Fibroblast of skin of abdomen (primary cell): ENCODE results near the gene NDUFAF4.
"Not testable (repeated sequence)": the region's sequence is repeated elsewhere in the genome, so short reads cannot be mapped to it uniquely, and the experiment has no call there.

Source experiments
- DNase-seq: peaks from one replicate; pipeline ENCODE4 v3.0.0-alpha.2; 2013

Gene NDUFAF4

DNA sequence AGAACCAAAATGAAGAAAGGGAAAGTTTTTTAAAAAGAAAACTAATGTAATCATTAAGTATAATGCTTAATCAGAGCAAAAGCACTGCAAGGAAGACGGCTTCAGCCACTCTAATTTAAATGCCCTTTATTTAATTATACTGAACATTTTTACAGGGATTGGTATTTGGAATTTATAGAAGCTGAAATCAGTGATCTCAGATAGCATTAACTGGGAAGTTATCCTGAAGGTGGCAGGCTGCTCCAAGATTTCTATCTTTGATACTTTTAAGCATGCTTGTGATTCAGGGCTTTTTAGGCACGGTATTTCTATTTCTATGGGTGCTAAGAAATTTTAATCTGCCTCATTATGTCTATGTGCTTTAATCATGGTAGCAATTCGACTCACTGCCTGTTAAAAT lies 1.3 kb upstream of the NDUFAF4 start:
- DNase-seq, result peak; percentile 48

DNA sequence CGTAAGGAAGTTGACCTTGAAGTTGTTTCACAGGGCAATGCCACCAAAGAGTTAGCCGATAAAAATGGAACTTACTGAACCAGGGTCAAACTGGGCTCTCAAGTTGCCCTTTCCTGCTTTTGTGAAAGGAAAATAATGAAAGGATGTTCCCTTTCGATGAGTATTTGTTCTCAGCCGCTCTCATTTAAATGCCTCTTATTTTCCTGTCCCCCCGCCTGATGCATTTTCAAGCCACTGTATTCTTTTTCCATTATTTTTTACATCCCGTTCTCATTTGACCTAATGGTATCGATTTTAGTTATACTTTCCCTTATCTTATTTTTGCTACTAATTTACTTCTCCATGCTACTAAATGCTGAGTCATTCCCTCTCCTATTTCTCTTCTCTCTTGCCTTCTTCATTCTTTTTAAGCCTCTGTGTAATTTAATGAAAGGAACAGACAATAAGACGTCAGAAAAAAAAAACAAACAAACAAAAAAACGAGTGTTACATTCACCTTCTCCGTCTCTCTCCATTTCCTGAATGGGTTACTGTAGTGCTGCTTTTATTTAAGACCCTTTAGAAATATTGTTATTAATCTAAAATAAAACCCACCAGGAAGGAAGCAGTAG lies 655 bp upstream of the NDUFAF4 start:
- DNase-seq, result peak; percentile 10

DNA sequence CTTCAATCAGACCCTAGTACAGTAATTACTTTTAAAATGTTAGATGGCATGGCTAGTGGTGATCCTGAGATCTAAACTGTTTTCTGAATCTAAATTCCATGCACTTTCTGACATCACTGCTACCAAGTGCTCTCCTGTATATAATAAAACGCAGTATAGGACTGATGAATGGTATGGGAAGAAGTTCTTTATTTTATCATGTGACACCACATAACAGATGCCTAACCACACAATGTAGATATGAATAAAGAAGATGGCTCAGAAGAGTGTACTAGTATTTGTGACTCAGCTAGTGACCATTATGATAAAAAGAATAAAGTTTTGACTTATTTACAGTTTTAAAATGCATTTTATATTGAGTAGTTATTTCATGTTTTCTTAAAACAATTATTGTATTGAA lies 8.5 kb downstream of the NDUFAF4 start:
- DNase-seq, result no peak

DNA sequence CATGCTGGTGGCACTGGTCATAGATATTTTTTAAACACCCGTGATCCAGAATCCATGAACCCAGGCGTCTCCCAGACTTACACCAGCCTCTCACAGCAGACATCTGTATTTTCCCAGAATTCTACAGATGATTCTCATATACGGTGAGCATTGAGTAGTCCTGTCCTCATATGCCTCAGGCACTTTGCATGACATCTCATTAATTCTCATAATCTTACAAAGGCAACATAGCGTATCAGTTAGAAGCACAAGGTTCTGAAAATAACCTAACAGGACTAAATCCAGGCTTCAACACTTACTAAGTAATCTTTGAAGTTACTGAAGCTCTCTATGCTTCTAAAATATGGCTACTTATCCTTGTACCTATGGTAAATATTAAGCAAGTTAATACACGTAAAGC lies 8.9 kb downstream of the NDUFAF4 start:
- DNase-seq, result no peak

DNA sequence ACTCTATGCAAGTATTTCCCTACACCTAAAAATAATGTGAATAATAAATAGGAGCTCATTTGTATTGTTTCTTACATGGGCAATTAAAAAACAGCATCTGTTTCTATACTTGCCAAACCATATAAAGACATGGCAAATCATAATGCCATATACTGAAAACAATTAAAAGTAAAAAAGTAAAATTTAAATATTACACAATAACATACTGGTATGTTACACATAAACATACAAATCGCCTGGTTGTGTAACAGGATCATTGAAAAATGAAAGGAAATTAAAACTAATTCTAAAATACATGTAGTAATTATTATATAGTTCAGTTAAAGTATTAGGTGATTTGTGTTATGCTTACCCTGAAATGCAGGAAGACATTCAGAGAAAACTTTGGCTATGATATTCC lies 11.2 kb downstream of the NDUFAF4 start:
- DNase-seq, result no peak

DNA sequence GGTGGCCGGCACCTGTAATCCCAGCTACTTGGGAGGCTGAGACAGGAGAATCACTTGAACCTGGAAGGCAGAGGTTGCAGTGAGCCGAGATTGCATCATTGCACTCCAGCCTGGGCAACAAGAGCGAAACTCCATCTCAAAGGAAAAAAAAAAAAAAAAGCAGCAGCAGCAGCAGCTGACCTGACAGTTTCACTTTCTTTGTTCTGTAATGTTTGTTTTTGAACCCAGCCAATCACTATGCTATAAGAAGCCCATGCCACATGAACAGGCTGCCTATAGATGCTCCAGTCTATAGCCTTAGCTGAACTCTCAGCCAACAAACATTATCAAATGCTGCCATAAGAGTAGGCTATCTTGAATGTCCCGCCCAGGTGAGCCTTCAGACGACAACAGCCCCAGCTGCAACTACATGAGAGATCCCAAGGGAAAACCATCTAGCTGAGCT lies 12.5 kb downstream of the NDUFAF4 start:
- DNase-seq, result not testable (repeated sequence)

DNA sequence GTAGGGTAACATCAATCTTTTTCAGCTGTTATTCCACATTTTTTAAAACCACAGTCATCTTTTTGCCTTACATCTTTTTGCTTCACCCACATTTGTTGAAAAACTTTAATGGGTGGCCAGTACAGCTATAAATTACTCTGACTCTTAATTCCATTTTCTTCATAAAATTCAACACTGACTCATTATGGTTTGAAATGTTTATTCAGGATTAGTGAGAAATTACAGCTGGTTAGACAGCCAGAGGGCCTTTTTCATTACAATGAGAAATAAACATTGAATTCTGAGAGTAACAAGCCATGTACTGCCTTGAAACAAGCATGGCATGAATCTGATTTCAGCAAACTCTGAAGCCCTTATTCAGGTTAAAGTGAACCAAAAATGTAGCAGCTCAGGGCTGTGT lies 19.5 kb downstream of the NDUFAF4 start:
- DNase-seq, result peak; percentile 51

DNA sequence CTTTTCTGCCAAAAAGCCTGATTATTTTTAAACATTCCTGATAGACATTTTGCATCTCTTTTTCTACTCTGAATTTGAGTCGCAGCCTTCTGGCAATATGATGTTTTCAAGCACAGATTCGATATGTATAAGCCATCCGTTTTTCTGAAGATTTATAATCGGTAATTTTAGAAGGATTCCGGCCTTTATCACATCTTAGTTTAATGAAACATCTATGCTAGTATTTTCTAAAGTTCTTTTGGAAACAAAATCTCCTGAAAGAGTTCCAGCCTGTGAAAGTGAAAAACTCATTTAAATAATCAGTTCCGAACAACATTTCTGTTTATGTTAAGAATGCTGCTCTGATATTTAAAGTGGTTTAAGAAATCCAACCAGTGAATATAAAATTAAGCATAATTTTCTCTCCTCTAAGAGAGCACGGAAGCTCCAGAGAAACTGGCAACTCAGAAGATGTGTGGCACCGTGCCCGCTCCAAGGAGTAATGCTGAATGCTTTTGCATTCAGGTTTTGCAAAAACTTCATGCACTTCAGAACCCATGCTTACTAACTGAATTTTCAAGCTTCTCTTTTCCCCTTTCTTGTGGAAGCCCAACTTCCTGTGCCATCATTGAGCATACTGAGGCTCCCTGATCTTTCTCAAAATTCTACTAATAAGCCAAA lies 20.7 kb downstream of the NDUFAF4 start:
- DNase-seq, result no peak

DNA sequence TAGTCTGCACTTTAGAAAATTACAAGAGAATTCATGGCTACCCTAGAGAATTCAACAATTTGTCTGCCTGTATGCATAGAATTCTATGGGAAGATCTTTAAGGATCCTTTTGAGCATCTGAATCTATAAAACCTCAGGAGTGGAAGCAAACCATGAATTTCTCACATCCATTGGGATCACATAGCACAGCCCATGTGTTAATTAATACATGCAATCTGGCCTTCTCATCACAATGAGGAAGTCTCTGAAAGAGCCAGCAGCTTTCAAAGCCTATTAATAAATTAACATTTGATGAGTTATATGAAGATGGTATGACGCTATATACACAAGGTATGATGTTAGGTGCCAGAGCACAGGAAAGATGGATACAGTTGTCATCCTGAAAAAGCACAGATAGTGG lies 24.7 kb downstream of the NDUFAF4 start:
- DNase-seq, result no peak

DNA sequence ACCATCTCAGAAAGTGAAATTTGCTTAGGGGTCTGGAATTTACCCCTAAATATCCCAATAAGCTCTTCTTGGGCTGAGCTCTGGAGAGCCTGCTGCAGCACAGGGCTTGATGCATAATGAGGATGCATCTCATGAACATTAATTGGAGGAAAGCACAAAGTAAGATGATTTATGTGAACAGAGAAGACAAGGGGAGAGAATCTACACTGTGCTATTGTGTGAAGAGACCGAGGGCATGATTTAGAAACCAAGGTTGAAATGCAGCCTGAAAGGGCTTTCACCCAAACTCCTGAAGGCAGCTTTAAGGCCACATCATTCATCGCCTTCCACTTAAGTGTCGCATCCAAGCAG lies 32.7 kb downstream of the NDUFAF4 start:
- no peak for DNase-seq

DNA sequence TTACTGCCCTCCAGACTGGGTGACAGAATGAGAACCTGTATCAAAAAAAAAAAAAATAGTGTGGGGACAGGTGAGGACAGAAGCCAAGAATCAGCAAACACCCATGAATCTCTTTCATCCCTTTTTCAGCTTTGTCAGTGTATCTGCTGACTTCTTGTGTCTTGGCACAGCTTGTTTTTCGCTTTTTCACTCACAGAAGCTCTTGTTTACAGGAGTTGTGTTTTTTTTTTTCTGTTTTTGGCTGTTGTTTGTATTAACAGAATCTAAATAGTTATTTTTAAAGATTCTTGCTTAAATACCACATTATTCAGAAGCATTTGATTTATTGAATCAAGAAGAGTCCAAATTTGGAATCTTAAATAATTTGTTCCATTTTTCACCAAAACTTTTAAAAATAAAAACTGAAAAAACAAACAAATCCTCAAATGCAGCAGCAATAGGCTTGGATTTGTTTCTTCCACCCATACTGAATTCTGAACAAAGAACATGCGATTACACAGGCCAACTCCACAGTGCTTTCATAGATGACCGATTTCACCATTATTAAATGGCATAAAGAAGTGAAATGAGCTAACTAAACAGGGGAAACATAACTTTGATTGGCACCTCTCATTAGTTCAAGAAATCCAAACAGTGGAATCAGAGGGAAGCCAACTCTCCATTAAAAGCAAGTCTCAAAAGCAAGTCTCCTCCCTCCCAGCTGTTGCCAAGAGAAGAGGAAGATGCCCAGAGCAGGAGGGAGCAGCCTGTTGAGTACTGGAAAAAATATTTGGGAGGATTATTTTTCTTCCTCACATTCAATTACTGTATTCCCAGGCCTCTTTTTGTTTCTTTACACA lies 33.3 kb downstream of the NDUFAF4 start:
- DNase-seq, result no peak

DNA sequence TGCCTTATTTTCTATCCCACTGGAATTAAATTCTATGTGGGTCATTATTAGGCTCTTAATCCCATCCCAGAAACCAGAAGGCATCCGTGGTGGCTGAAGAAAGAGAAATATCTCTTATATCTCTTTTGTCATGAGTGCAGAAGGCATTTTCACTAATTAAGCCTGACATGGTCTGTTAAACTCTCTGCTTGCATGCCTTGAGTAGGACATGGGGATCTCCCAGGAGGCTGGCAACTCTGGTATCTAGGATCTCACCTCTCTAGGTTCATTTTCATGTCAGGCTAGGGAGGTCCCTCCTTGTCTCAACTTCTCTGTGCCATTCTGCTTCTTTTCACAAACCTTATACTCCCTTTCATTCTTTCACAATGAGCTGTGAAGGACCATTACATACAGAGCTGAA lies 35.1 kb downstream of the NDUFAF4 start:
- no peak for DNase-seq

DNA sequence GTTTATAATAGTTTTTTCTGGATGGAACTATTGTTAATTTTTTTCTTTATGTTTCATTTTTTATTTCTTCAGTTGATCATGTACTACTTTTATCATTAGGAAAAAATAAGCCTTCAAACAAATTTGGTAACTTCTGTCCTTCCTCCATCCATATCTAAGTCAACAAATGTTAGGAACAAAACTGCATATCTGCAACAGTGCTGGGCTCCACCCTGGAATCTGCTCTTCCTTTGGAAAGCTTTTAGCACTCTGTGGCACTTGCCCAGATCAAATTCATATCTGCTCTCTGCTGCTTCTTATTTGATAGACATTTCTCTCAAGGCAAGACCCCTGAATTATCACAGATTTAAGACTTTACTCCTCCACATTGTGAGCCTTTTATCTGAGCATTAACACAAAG lies 36.1 kb downstream of the NDUFAF4 start:
- no peak for DNase-seq

DNA sequence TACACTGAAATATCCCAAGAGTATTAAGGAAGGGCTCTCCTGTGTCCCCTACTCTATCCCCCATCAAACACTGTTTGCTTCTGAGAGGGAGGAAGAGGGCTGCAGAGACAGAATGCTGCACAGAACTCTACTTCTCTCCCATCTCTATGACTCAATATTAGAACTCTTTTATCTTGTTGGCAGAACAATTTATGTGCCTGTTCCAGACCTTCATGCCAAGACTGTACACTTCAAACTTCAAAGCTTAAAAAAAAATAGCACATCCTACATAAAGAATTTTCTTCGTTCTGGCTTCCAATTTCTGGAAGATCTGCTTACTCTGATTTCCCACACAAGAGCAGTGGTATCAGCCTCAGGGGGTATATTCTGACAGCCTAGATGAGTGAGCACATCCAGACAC lies 40.8 kb downstream of the NDUFAF4 start:
- DNase-seq, result no peak

DNA sequence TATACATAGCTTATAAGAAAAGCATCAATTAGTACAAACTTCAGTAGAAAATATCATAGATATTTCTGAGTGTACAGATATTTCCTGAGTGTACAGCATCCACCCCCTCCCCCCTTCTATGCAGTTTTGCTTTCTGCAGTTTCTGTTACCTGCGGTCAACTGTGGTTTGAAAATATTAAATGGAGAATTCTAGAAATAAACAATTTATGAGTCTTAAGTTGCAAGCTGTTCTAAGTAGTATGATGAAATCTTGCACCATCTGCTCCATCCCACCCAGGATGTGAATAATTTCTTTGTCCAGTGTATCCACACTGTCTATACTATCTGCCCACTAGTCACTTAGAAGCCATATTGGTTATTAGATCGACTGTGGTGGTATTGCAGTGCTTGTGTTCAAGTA lies 44.6 kb downstream of the NDUFAF4 start:
- no peak for DNase-seq

DNA sequence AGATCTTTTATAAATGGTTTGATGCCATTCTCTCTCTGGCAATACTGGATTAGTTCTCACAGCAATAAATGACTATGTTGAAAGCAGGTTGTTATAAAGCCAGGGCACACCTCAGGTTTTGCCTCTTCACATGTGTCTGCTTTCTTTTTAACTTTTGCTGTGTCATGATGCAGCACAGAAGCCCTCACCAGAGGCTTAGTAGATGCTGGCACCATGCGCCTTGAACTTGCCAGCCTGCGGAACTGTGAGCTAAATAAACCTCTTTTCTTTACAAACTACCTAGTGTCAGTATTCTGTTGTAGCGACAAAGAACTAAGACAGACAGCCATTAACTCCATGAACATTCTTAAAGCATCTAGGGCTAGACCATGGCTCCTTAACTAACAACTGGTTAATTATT lies 45.1 kb downstream of the NDUFAF4 start:
- DNase-seq, result no peak

DNA sequence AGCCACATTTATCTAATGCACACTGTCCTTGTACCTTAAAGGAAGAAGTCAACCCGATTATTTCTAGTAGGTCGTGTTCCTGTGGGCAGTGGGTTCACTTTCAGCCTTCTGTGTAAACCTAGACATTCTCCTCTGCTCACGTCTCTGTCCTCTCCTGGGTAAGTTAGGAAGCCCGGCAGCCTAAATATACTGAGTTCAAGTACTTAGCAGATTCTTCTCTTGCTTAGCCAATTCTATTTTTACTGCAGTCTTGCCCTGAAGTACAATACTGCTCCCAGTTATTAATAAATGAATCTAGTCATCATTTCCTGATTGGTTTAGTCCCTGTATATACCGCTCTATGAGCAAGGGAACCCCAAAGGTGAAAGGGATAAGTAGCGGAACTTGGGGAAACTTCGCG lies 45.8 kb downstream of the NDUFAF4 start:
- DNase-seq, result no peak

DNA sequence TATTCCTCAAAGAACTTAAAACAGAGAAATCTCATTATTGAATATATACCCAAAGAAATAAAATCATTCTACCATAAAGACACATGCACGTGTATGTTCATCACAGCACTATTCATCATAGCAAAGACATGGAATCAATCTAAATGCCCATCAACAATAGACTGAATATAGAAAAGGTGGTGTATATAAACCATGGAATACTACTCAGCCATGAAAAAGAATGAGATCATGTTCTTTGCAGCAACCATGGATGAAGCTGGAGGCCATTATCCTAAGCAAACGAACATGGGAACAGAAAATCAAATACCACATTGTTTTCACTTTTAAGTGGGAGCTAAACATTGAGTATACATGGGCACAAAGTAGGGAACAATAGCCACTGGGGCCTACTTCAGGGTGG lies 48.1 kb downstream of the NDUFAF4 start:
- DNase-seq, result no peak

DNA sequence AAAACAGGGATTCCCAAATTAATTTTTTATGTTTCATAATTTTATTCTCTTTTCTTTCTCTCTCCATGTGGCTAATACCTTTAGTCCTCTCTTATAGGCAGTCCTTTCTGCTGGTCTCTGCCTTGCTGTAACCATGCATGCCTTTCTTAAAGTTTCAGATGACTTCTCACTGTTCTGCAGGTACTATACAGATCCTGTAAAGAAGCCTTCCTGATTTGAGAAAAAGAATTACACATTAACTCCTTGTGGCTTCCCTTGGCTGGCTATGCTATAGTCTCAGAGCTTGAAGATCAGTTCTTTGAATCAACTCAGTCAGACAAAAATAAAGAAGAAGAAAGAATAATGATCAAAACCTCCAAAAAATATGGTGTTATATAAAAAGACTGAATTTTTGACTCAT lies 53.2 kb downstream of the NDUFAF4 start:
- no peak for DNase-seq

DNA sequence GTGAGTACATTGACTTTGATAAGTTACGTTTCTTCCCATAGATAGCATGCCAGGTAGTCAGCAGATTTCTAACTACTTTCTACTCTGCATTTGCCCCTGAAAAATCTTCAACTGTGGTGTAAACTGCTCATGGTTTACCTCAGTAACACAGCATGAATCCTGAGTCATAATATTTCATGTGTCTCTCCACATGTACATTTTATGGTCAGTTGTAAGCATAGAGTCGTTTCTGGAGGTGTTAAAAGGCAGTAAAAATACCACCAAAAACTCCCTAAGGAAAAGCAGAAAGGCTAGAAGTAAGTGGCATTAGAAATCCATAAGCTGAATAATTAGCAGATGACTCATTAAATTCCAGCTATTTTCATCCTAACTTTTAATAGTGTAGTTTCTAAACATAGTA lies 56.3 kb downstream of the NDUFAF4 start:
- DNase-seq, result peak; percentile 40
